HepG2 (cell line): Measurements from ENCODE around the gene H1-8. TPM values are rescaled to one million over a fixed set of nuclear protein-coding genes. Genes with fewer than 3 reads are reported as not detected.
A peak's percentile ranks its signal among the peaks of the same experiment; 100 is the strongest.

ENCODE experiments used
- BORCS8-MEF2B ChIP-seq: sonication (generic); formaldehyde crosslinking; IDR thresholded peaks from 2 replicates; pipeline ENCODE4 v1.8.0; 2022; ENCODE audit warnings: mild to moderate bottlenecking, missing genetic modification reagents
- GATAD2A ChIP-seq: IDR thresholded peaks from 2 replicates; pipeline ENCODE4 v1.6.1; 2016
- KDM6A ChIP-seq: IDR thresholded peaks from 2 replicates; pipeline ENCODE4 v1.6.1; 2016; ENCODE audit warnings: low read depth
- NCOA1 ChIP-seq: sonication (generic); formaldehyde crosslinking; IDR thresholded peaks from 2 replicates; pipeline ENCODE4 v1.9.0; 2021; ENCODE audit warnings: missing genetic modification reagents
- RFX5 ChIP-seq: IDR thresholded peaks from 2 replicates; pipeline ENCODE4 v1.6.1; 2011; ENCODE audit warnings: low read depth, low read length, improper control_type of control experiment
- SALL1 ChIP-seq: sonication (generic); formaldehyde crosslinking; IDR thresholded peaks from 2 replicates; pipeline ENCODE4 v1.8.0; 2022; ENCODE audit warnings: mild to moderate bottlenecking, missing genetic modification reagents
- SCMH1 ChIP-seq: sonication (generic); formaldehyde crosslinking; IDR thresholded peaks from 2 replicates; pipeline ENCODE4 v1.9.0; 2021; ENCODE audit warnings: missing genetic modification reagents, mild to moderate bottlenecking, borderline replicate concordance
- TSC22D2 ChIP-seq: sonication (generic); formaldehyde crosslinking; IDR thresholded peaks from 2 replicates; pipeline ENCODE4 v1.5.1; 2020; ENCODE audit warnings: missing genetic modification reagents, mild to moderate bottlenecking, borderline replicate concordance
- ZBTB21 ChIP-seq: sonication (generic); formaldehyde crosslinking; IDR thresholded peaks from 2 replicates; pipeline ENCODE4 v1.4.0; 2020; ENCODE audit warnings: missing genetic modification reagents
- ZFP62 ChIP-seq: sonication (generic); formaldehyde crosslinking; IDR thresholded peaks from 2 replicates; pipeline ENCODE4 v1.4.0; 2020; ENCODE audit warnings: missing genetic modification reagents
- ZFX ChIP-seq: sonication (generic); formaldehyde crosslinking; IDR thresholded peaks from 2 replicates; pipeline ENCODE4 v1.4.0; 2020; ENCODE audit warnings: mild to moderate bottlenecking, low read depth, missing genetic modification reagents, moderate library complexity
- ZFY ChIP-seq: sonication (generic); formaldehyde crosslinking; IDR thresholded peaks from 2 replicates; pipeline ENCODE4 v1.4.0; 2020; ENCODE audit warnings: missing genetic modification reagents
- ZNF546 ChIP-seq: sonication (generic); formaldehyde crosslinking; conservative IDR thresholded peaks from 2 replicates; pipeline ENCODE4 v1.8.1; 2023; ENCODE audit warnings: mild to moderate bottlenecking, missing genetic modification reagents
- ZNF605 ChIP-seq: sonication (generic); formaldehyde crosslinking; IDR thresholded peaks from 2 replicates; pipeline ENCODE4 v1.8.0; 2022; ENCODE audit warnings: mild to moderate bottlenecking, missing genetic modification reagents
- ZNF790 ChIP-seq: sonication (generic); formaldehyde crosslinking; IDR thresholded peaks from 2 replicates; pipeline ENCODE4 v1.8.0; 2022; ENCODE audit warnings: missing genetic modification reagents, mild to moderate bottlenecking, borderline replicate concordance
- polyA plus RNA-seq, 8 experiments: library from polyadenylated mRNA; depleted of rRNA in 3 of 8; stranded (reverse) in 7 of 8; unstranded in 1 of 8; fragments of >200 nt; fragmentation: Illumina TruSeq in 4 of 8; extraction: Trizol in 4 of 8; gene quantifications; 2 replicates each; pipeline versions ENCODE4 v1.2.1 to v1.2.3, GENCODE V29; 2011 to 2016; ENCODE audit warnings: low read depth in 4 of 8, missing spikeins in 1 of 8, mixed read lengths in 1 of 8; ENCODE audit not compliant: insufficient read depth in 1 of 8
- total RNA-seq, 5 experiments: library from RNA; depleted of rRNA; stranded (reverse); fragments of >200 nt; fragmentation: Illumina TruSeq; extraction: Trizol; gene quantifications; 2 replicates each; pipeline ENCODE4 v1.2.3, GENCODE V29; 2016; ENCODE audit warnings: low read depth in 1 of 5
- TF ChIP-seq, protein P1 (sequence below): sonication (generic); formaldehyde crosslinking; conservative IDR thresholded peaks from 2 replicates; pipeline ENCODE4 v1.8.0; 2022; ENCODE audit warnings: low read depth, missing genetic modification reagents
- TF ChIP-seq, protein P2 (sequence below): sonication (generic); formaldehyde crosslinking; IDR thresholded peaks from 2 replicates; pipeline ENCODE4 v1.5.0; 2020; ENCODE audit warnings: mild to moderate bottlenecking, missing genetic modification reagents, borderline replicate concordance
- TF ChIP-seq, protein P3 (sequence below): sonication (generic); formaldehyde crosslinking; IDR thresholded peaks from 2 replicates; pipeline ENCODE4 v1.5.0; 2020; ENCODE audit warnings: missing genetic modification reagents
- TF ChIP-seq, protein P4 (sequence below): sonication (generic); formaldehyde crosslinking; IDR thresholded peaks from 2 replicates; pipeline ENCODE4 v1.5.1; 2020; ENCODE audit warnings: mild to moderate bottlenecking, missing genetic modification reagents, borderline replicate concordance

The H1-8 gene
- total and polyA plus RNA-seq, 2 of the 13 experiments (the other 11 are each of a cell fraction or from before 2014, with no cell fraction given), result 0.08 TPM; not detected in 1

DNA sequence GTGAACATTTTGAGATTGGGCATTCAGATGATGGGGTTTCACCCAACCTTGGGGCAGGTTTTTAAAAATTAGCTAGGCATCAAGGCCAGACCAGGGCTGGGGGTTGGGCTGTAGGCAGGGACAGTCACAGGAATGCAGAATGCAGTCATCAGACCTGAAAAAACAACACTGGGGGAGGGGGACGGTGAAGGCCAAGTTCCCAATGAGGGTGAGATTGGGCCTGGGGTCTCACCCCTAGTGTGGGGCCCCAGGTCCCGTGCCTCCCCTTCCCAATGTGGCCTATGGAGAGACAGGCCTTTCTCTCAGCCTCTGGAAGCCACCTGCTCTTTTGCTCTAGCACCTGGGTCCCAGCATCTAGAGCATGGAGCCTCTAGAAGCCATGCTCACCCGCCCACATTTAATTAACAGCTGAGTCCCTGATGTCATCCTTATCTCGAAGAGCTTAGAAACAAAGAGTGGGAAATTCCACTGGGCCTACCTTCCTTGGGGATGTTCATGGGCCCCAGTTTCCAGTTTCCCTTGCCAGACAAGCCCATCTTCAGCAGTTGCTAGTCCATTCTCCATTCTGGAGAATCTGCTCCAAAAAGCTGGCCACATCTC, 8.4 kb upstream of the H1-8 start (continued):
- TF ChIP-seq ZFX (CRISPR knock-in tag) (peak; percentile 35), TSC22D2 (CRISPR knock-in tag) (peak; percentile 0; the same call in 1 of the 2 replicates), KDM6A (no peak; the same call in 1 of the 2 replicates), ZNF546 (CRISPR knock-in tag) (0 out of 2 replicates have a peak, but pooled peaks have one; percentile 53), SALL1 (CRISPR knock-in tag) (peak; percentile 61; the same call in 1 of the 2 replicates), ZFP62 (CRISPR knock-in tag) (no peak), ZBTB21 (CRISPR knock-in tag) (no peak), NCOA1 (CRISPR knock-in tag) (0 out of 2 replicates have a peak, but pooled peaks have one; percentile 59), ZNF605 (CRISPR knock-in tag) (peak; percentile 26; the same call in 1 of the 2 replicates), ZFY (CRISPR knock-in tag) (peak; percentile 41; the same call in 1 of the 2 replicates), RFX5 (no peak), SCMH1 (CRISPR knock-in tag) (no peak), ZNF790 (CRISPR knock-in tag) (no peak), GATAD2A (CRISPR knock-in tag) (peak; percentile 57; the same call in 1 of the 2 replicates), BORCS8-MEF2B (CRISPR knock-in tag) (no peak)
- TF ChIP-seq, protein P1, sequence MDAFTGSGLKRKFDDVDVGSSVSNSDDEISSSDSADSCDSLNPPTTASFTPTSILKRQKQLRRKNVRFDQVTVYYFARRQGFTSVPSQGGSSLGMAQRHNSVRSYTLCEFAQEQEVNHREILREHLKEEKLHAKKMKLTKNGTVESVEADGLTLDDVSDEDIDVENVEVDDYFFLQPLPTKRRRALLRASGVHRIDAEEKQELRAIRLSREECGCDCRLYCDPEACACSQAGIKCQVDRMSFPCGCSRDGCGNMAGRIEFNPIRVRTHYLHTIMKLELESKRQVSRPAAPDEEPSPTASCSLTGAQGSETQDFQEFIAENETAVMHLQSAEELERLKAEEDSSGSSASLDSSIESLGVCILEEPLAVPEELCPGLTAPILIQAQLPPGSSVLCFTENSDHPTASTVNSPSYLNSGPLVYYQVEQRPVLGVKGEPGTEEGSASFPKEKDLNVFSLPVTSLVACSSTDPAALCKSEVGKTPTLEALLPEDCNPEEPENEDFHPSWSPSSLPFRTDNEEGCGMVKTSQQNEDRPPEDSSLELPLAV (CRISPR knock-in tag), result no peak
- TF ChIP-seq, protein P2, sequence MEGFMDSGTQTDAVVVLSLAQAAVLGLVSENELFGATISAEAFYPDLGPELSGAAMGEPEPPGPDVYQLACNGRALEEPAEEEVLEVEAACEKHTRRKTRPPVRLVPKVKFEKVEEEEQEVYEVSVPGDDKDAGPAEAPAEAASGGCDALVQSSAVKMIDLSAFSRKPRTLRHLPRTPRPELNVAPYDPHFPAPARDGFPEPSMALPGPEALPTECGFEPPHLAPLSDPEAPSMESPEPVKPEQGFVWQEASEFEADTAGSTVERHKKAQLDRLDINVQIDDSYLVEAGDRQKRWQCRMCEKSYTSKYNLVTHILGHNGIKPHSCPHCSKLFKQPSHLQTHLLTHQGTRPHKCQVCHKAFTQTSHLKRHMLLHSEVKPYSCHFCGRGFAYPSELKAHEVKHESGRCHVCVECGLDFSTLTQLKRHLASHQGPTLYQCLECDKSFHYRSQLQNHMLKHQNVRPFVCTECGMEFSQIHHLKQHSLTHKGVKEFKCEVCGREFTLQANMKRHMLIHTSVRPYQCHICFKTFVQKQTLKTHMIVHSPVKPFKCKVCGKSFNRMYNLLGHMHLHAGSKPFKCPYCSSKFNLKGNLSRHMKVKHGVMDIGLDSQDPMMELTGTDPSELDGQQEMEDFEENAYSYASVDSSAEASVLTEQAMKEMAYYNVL (CRISPR knock-in tag), result peak; percentile 39; the same call in 1 of the 2 replicates
- TF ChIP-seq, protein P3, sequence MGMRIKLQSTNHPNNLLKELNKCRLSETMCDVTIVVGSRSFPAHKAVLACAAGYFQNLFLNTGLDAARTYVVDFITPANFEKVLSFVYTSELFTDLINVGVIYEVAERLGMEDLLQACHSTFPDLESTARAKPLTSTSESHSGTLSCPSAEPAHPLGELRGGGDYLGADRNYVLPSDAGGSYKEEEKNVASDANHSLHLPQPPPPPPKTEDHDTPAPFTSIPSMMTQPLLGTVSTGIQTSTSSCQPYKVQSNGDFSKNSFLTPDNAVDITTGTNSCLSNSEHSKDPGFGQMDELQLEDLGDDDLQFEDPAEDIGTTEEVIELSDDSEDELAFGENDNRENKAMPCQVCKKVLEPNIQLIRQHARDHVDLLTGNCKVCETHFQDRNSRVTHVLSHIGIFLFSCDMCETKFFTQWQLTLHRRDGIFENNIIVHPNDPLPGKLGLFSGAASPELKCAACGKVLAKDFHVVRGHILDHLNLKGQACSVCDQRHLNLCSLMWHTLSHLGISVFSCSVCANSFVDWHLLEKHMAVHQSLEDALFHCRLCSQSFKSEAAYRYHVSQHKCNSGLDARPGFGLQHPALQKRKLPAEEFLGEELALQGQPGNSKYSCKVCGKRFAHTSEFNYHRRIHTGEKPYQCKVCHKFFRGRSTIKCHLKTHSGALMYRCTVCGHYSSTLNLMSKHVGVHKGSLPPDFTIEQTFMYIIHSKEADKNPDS (CRISPR knock-in tag), result peak; percentile 50; the same call in 1 of the 2 replicates
- TF ChIP-seq, protein P4, sequence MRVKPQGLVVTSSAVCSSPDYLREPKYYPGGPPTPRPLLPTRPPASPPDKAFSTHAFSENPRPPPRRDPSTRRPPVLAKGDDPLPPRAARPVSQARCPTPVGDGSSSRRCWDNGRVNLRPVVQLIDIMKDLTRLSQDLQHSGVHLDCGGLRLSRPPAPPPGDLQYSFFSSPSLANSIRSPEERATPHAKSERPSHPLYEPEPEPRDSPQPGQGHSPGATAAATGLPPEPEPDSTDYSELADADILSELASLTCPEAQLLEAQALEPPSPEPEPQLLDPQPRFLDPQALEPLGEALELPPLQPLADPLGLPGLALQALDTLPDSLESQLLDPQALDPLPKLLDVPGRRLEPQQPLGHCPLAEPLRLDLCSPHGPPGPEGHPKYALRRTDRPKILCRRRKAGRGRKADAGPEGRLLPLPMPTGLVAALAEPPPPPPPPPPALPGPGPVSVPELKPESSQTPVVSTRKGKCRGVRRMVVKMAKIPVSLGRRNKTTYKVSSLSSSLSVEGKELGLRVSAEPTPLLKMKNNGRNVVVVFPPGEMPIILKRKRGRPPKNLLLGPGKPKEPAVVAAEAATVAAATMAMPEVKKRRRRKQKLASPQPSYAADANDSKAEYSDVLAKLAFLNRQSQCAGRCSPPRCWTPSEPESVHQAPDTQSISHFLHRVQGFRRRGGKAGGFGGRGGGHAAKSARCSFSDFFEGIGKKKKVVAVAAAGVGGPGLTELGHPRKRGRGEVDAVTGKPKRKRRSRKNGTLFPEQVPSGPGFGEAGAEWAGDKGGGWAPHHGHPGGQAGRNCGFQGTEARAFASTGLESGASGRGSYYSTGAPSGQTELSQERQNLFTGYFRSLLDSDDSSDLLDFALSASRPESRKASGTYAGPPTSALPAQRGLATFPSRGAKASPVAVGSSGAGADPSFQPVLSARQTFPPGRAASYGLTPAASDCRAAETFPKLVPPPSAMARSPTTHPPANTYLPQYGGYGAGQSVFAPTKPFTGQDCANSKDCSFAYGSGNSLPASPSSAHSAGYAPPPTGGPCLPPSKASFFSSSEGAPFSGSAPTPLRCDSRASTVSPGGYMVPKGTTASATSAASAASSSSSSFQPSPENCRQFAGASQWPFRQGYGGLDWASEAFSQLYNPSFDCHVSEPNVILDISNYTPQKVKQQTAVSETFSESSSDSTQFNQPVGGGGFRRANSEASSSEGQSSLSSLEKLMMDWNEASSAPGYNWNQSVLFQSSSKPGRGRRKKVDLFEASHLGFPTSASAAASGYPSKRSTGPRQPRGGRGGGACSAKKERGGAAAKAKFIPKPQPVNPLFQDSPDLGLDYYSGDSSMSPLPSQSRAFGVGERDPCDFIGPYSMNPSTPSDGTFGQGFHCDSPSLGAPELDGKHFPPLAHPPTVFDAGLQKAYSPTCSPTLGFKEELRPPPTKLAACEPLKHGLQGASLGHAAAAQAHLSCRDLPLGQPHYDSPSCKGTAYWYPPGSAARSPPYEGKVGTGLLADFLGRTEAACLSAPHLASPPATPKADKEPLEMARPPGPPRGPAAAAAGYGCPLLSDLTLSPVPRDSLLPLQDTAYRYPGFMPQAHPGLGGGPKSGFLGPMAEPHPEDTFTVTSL (CRISPR knock-in tag), result peak; percentile 62; the same call in 1 of the 2 replicates
